M059J (cell line): ENCODE results near the gene CRISP3. TPM values are rescaled to one million over a fixed set of nuclear protein-coding genes. Genes with fewer than 3 reads are reported as not detected.

Experiments used
- total RNA-seq: library from RNA; depleted of rRNA; stranded (reverse); fragments of >200 nt; shearing (Covaris generic); gene quantifications from 2 replicates; pipeline ENCODE4 v1.2.3, GENCODE V29; 2014; rRNA removed

The CRISP3 gene
- total RNA-seq, 1 experiment from 2014 or later: not detected

Other genes starting within 250 kb of the CRISP3 start
- not detected in 2 replicates for gene GLYATL3, start 244.5 kb downstream of the CRISP3 start, total RNA-seq
- gene C6orf141, start 193.7 kb downstream of the CRISP3 start, total RNA-seq: 11.7 and 16.6 TPM in 2 replicates
- gene RHAG, start 107.5 kb downstream of the CRISP3 start, total RNA-seq: not detected in 2 replicates
- gene CRISP2, start 30.8 kb downstream of the CRISP3 start, total RNA-seq: not detected in 2 replicates
- not detected in 2 replicates for gene PGK2, start 42.9 kb upstream of the CRISP3 start, total RNA-seq
- not detected in 2 replicates for gene CRISP1, start 122.1 kb upstream of the CRISP3 start, total RNA-seq
- gene DEFB114, start 219.8 kb upstream of the CRISP3 start, total RNA-seq: not detected in 2 replicates
- not detected in 2 replicates for gene DEFB113, start 225.2 kb upstream of the CRISP3 start, total RNA-seq